ENCODE results near the gene CORO1C. TPM values are rescaled to one million over a fixed set of nuclear protein-coding genes. Genes with fewer than 3 reads are reported as not detected.

Gene CORO1C
- total and polyA plus RNA-seq, 2 donors (not counting 3 experiments of a cell fraction or from before 2014, with no cell fraction given), result 150 to 240 TPM

DNA sequence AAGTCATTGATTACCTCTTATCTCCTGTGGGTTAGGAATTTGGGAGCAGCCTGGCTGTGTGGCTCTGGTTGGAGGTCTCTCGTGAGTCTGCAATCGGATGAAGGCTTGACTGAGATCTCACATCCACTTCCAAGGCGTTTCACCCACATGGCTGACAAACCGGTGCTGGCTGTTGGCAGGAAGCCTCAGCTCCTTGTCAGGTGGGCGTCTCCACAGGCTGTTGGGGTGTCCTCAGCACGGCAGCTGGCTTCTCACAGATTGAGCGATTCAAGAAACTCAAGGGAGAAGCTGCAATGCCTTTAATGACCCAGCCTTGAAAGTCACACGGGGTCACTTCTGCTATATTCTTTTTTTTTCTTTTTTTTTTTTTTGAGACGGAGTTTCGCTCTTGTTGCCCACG, 28.6 kb upstream of the CORO1C start:
- no peak overlapping the region for H3K4me2 ChIP-seq (ENCODE audit: insufficient read depth, low read length)
- no peaks in the 10 kb centered on the region for H4K20me1 ChIP-seq (replicated peaks; ENCODE audit: control insufficient read depth, extremely low read depth, insufficient read depth, low read length)
- ChIA-PET CTCF (interaction anchor here (1.2 to 1.4 kb wide), 2 partner anchors 44 to 191 kb away, joined by 3 to 4 read pairs; no protein-coding TSS in a partner anchor), POLR2A (no interaction called here)
- H3K36me3 ChIP-seq (ENCODE audit: control insufficient read depth in 2 of 2, extremely low read depth in 1 of 2, insufficient read depth in 2 of 2, low read length in 2 of 2), result no peaks in the 10 kb centered on the region
- no peak for DNase-seq (ENCODE audit: low read depth, low spot score)
- dilution Hi-C loops (cut with MboI; ENCODE audit: extremely low pct_ligation_motif_present, low sequenced_read_pairs) (no loop called here), intact Hi-C loops (cut with micrococcal nuclease) (no loop called here)
- H3K27me3 ChIP-seq (ENCODE audit: control insufficient read depth in 2 of 2, insufficient read depth in 2 of 2, low read length in 2 of 2), result no peaks in the 10 kb centered on the region
- H3K4me1 ChIP-seq (ENCODE audit: control insufficient read depth, extremely low read depth, insufficient read depth, low read length), result no peaks in the 10 kb centered on the region
- no peaks in the 10 kb centered on the region for H3K79me2 ChIP-seq (ENCODE audit: control insufficient read depth, insufficient read depth, low read length)
- H3K9ac ChIP-seq (replicated peaks; ENCODE audit: extremely low read depth, insufficient read depth, low read length), result no peak overlapping the region
- H3K9me1 ChIP-seq (replicated peaks; ENCODE audit: control insufficient read depth, extremely low read depth, insufficient read depth, low read length), result no peaks in the 10 kb centered on the region
- FAIRE-seq, result no peak
- no TSS peak for BruUV-seq (replicated peaks)
- H2AFZ ChIP-seq (ENCODE audit: low read depth, low read length), result no peak overlapping the region
- no peaks in the 10 kb centered on the region for H3K9me3 ChIP-seq (replicated peaks; ENCODE audit: control insufficient read depth, insufficient read depth, low read length)
- H3K27ac ChIP-seq (ENCODE audit: insufficient read depth, low read depth, low read length), result no peak overlapping the region
- TF ChIP-seq JUN (IDR thresholded peaks at IDR 0.05; ENCODE audit: borderline replicate concordance, insufficient read depth, insufficient read length, low read depth), result no peak
- TF ChIP-seq EZH2 (IDR thresholded peaks at IDR 0.05; ENCODE audit: borderline replicate concordance, low read depth, low read length, severe bottlenecking), result no peak
- no peak for TF ChIP-seq POLR2A (IDR thresholded peaks at IDR 0.05; ENCODE audit: low read depth, low read length)
- TF ChIP-seq POLR2AphosphoS5 (IDR thresholded peaks at IDR 0.05; ENCODE audit: insufficient read depth, low read depth, low read length), result no peak
- no peak for TF ChIP-seq MYC (IDR thresholded peaks at IDR 0.05; ENCODE audit: low read depth, low read length)
- no peak for TF ChIP-seq GATA2 (IDR thresholded peaks at IDR 0.05; ENCODE audit: insufficient read depth, insufficient read length, low read depth, low read length)
- TF ChIP-seq, protein P1, sequence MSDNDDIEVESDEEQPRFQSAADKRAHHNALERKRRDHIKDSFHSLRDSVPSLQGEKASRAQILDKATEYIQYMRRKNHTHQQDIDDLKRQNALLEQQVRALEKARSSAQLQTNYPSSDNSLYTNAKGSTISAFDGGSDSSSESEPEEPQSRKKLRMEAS (IDR thresholded peaks at IDR 0.05; ENCODE audit: insufficient read depth, insufficient read length), result no peak
- TF ChIP-seq, protein P2, sequence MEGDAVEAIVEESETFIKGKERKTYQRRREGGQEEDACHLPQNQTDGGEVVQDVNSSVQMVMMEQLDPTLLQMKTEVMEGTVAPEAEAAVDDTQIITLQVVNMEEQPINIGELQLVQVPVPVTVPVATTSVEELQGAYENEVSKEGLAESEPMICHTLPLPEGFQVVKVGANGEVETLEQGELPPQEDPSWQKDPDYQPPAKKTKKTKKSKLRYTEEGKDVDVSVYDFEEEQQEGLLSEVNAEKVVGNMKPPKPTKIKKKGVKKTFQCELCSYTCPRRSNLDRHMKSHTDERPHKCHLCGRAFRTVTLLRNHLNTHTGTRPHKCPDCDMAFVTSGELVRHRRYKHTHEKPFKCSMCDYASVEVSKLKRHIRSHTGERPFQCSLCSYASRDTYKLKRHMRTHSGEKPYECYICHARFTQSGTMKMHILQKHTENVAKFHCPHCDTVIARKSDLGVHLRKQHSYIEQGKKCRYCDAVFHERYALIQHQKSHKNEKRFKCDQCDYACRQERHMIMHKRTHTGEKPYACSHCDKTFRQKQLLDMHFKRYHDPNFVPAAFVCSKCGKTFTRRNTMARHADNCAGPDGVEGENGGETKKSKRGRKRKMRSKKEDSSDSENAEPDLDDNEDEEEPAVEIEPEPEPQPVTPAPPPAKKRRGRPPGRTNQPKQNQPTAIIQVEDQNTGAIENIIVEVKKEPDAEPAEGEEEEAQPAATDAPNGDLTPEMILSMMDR (IDR thresholded peaks at IDR 0.05; ENCODE audit: extremely low read depth in 1 of 2, insufficient read depth in 1 of 2, low read depth in 1 of 2, low read length in 2 of 2), result no peak
- TF ChIP-seq FOS (IDR thresholded peaks at IDR 0.05; ENCODE audit: borderline replicate concordance, insufficient read depth, low read length), result no peak
- no peak overlapping the region for H3K4me3 ChIP-seq (replicated peaks in 1 of 3; ENCODE audit: insufficient read depth in 1 of 3, low read depth in 1 of 3, low read length in 3 of 3)

All from endothelial cell of umbilical vein (primary cell).